ENCODE data around the gene GRIP1.

GRIP1 gene, protein sequence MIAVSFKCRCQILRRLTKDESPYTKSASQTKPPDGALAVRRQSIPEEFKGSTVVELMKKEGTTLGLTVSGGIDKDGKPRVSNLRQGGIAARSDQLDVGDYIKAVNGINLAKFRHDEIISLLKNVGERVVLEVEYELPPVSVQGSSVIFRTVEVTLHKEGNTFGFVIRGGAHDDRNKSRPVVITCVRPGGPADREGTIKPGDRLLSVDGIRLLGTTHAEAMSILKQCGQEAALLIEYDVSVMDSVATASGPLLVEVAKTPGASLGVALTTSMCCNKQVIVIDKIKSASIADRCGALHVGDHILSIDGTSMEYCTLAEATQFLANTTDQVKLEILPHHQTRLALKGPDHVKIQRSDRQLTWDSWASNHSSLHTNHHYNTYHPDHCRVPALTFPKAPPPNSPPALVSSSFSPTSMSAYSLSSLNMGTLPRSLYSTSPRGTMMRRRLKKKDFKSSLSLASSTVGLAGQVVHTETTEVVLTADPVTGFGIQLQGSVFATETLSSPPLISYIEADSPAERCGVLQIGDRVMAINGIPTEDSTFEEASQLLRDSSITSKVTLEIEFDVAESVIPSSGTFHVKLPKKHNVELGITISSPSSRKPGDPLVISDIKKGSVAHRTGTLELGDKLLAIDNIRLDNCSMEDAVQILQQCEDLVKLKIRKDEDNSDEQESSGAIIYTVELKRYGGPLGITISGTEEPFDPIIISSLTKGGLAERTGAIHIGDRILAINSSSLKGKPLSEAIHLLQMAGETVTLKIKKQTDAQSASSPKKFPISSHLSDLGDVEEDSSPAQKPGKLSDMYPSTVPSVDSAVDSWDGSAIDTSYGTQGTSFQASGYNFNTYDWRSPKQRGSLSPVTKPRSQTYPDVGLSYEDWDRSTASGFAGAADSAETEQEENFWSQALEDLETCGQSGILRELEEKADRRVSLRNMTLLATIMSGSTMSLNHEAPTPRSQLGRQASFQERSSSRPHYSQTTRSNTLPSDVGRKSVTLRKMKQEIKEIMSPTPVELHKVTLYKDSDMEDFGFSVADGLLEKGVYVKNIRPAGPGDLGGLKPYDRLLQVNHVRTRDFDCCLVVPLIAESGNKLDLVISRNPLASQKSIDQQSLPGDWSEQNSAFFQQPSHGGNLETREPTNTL

GRCh38 chr12:66678338-66679275, at the start of gene GRIP1:
GRIP1 (minus strand) TSS chr12:66679076; CDS start chr12:66678904, 172 bp downstream.
- DNase-seq = no peak

DNA sequence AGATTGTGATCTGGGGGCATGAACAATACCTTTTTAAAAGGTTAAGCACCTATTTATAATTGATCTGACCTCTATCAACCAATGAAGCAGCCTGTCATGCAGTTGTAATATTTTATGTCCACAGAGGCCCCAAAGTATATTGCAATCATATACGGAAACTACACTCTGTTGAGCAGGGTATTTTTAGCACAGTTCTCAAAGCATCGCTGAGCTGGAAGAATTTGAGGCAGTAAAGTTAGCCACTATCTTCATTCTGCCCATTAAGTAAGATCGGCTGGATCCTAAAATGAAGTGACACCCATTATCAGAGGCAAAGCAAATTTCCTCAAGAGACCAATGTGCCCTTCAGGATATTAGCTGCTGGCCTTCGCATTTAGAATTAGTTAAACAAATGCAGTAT, 47.7 kb upstream of the GRIP1 start:
- no peak for DNase-seq

DNA sequence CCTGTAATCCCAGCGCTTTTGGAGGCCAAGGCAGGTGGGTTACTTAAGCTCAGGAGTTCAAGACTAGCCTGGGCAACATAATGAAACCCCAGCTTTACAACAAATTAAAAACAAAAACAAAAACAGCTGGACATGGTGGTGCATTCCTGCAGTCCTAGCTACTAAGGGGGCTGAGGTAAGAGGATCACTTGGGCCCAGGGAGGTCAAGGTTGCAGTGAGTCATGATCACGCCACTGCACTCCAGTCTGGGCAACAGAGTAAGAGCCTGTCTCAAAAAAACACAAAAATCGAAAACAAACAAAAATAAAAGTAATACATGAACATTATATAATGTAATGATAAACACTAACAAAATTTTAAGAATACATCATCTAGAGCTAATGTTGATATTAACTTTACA, 46.2 kb upstream of the GRIP1 start:
- DNase-seq = no peak

DNA sequence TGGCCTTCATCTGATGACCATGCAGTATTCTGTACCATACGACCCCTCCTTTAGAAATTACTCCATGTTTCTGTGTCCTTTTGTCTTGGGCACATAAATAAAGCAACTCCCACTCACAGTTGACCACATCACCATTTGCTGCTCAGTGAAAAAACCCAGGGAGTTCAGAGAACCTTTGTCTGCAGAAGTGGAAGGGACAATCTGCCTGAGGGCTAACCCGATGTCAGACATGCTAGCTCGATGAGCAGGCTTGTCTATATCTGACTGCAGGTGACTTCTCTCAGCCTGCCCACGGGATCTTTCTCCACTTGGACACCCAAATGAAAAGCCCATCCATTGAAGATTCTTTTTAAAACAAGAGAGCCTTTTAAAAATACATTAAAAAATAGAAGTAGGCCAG, 45.7 kb upstream of the GRIP1 start:
- no peak for DNase-seq

DNA sequence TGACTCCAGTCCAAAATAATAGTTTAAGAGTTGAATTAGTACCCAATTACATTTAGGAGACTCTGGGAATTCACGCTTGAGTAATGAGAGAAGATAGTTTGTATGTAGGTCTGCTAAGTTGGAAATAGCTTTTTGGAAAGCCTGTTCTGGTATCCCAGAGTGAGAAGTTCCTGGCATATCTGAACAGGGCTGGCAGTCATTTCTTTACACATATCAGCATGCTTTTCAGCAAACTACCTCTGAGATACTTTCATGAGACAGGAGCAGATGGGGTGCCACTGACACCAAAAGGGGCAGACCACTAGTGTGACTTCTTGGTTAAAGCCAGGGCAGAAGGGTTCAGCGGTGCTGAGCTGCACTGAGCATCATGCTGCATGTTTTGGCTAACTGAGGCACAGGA, 45.1 kb upstream of the GRIP1 start:
- no peak for DNase-seq

GRCh38 chr12:66719862-66720261, 41.0 kb upstream of the GRIP1 start:
- no peak for DNase-seq

DNA sequence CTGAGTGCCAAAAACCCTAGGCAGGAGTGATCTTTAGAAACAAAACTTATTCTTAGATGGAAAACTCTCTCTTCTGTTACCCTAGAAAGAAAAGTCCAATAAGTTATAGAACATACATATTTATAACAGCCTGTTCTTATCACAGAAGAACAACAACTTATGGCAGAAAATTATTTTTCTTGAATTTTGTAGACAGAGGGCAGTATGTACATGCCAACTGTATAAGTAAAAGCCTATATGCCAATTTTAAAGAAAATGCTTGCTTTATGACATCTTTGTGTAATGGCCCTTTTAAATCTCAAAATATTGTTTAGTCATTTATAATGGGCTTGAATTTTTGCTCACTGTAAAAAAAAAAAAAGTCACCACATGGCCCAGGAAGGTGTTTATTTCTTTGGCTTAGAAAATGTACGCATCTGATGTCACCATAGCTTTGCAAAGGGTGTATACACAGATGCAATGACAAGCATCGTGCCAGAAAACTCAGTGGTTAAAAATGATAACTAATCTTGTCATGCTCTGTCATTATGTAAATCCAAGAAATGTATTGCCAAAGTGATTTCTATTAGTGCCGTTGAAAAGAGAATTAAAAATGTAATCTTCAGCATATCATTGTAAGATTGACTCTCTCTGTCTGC, 38.3 kb upstream of the GRIP1 start:
- no peak for DNase-seq

GRCh38 chr12:66716522-66716921, 37.6 kb upstream of the GRIP1 start:
- DNase-seq = no peak

DNA sequence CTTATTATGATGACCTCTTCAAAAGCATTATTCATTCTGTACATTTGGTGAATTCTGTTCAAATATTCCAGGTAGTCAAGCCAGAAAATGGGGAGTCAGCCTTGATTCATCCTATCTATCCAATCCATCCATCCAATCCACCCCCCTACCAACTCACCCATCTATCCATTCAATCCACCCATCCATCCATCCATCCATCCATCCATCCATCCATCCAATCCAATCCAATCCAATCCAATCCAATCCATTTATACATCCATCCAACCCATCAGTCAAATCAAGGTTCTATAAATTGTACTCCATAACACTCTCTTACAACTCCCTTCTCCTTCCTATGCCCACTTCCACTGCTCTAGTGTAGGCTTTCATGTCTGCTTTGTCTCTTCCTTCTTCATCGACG, 35.8 kb upstream of the GRIP1 start:
- no peak for DNase-seq

DNA sequence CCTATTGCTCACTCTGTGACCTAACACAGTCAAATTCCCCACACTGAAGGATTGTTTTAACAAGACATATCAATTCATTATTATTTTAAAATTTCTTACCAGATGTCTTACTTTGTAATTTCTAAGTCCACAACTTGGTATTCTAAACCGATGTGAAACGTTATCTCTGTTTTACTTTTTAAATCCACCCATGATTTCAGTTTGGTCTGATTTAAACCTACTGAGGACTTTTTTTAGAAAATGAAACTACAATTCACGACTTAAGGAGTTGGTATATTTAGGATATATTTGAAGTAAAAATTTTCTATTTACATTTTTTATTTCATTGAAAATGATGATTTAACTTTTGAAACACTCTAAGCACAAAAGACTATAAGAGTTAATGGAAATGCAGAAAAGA, 35.1 kb upstream of the GRIP1 start:
- DNase-seq = no peak

GRCh38 chr12:66709893-66710292, 31.0 kb upstream of the GRIP1 start:
- no peak for DNase-seq

- DNase-seq = no peak
These were observed 30.5 kb upstream of the GRIP1 start for GRCh38 chr12:66709457-66709773.

DNA sequence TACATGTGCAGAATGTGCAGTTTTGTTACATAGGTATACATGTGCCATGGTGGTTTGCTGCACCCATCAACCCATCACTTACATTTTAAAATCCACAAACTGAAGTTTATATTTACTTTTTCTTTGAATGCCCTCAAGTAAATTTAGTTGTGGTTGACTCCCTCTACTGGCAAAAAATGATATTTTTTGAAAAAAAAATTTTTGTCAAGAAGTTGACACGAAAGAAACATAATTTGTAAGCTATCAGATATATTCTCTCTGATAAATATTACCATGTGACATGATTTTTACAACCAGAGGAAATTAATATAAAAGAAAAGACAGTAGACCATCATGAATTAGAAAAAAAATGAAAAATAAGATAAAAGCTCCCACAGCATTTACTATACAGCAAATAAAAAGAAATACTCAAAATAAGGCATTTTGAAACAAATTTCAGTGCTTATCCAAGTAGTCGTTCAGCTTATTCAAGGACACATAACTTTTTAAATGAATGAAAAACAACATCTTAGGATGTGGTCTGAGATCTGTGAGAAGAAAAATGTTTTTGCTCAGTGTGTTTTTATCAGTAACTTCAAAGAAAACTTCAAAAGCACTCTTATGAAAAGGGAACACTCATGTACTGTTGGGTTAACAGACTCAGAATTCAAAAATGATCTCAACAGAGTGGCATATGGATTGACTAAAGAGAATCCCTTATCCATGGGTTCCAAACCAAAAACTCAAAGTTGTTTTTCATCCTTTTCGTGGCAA, 30.0 kb upstream of the GRIP1 start:
- no peak for DNase-seq

- no peak for DNase-seq
These were observed 28.3 kb upstream of the GRIP1 start for GRCh38 chr12:66707002-66707697.

- no peak for DNase-seq
These were observed 21.0 kb upstream of the GRIP1 start for GRCh38 chr12:66699738-66700482.

- DNase-seq = no peak
These were observed 19.7 kb upstream of the GRIP1 start for GRCh38 chr12:66698558-66698957.

GRCh38 chr12:66697404-66697803, 18.5 kb upstream of the GRIP1 start:
- DNase-seq = no peak

DNA sequence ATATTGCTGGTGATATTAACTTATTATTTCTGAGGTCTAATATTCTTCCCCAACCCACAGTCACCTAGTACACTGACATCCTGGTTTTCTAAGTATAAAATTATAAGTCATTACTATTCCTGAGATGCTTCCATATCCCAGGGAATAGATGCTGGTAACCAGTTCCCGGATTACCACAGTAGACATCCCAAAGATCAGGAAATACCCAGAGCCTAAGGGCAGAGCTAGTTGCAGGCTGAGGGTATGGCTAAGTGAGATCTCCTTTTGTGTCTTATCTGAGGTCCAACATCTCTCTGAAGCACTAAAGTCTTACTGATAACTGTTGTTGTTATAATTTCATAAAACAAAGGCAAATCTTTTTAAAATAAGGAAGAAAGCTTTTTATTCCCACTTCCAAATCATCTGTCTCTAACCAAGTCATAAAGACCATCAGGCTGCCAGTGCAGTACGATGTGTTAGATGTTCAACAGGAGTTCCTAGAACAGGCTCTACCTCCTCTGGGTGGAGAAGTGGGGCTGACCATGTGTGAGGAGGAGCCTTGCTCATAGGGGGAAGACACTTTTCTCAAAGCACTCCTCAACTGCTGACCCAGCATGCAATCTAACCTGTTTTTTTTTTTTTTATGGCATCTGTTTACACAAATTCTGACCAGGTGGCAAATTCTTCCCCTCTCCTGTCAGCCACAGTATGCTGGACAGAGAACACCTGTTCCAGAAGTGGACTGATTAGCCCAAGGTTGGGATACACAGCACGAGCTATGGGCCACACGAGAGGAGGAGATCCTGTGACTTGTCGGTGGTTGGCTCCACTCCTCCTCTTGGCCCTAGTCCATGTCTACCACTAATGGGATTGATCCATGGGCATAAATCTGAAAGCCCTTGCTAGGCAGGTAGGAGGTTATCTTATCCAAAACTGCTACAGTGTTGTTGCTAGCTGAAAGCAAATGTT, 16.1 kb upstream of the GRIP1 start:
- DNase-seq = no peak
